DMS153 treated with DMSO at 0.1 percent for 48 hours (cell line): Measurements from ENCODE around the gene CCNYL1.
"Not testable (repeated sequence)": the region's sequence is repeated elsewhere in the genome, so short reads cannot be mapped to it uniquely, and the experiment has no call there.

ENCODE experiments used
- DNase-seq: peaks from one replicate; lab custom pipeline; 2025; ENCODE audit not compliant: unreplicated experiment; lab: John Stamatoyannopoulos, UW

The CCNYL1 gene

GRCh38 chr2:207710814-207711740 is at the start of gene CCNYL1:
CCNYL1 (plus strand) TSS chr2:207711640; CDS start chr2:207711897, 257 bp downstream.
- DNase-seq: peak; percentile 98

DNA sequence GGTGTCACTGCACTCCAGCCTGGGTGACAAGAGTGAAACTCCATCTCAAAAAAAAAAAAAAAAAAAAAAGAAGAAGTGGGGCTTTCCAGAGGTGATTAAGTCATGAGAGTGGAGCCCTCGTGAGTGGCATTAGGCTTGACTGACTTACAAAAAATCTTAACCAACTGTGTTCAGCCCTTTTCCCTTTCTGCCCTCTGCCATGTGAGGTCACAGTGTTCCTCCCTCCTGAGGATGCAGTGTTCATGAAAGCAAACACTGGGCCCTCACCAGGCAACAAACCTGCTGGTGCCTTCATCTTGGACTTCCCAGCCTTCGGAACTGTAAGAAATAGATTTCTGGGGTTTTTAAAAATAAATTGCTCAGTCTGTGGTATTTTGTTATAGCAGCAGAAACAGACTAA is 49.2 kb upstream of the CCNYL1 start:
- DNase-seq: no peak

- no peak for DNase-seq
Observed at GRCh38 chr2:207663870-207664545, 47.4 kb upstream of the CCNYL1 start.

GRCh38 chr2:207670887-207671286 is 40.6 kb upstream of the CCNYL1 start:
- DNase-seq: no peak

DNA sequence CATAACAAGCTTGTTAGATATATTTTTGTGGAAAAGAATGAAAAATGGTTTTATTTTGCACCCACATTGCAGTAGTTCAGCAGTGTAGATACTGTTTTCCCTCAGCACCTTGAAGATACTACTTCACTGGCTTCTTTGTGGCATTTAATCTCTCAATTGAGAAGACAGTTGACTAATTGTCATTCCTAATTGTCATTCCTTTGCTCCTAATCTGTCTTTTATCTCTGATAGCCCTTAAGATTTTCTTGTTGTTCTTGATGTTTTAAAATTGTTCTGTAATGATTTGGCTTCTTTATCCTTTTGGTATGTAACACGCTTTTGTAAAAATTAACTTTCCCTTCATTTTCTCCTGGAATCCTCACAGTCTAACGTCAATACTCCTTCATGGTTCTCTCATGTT is 38.0 kb upstream of the CCNYL1 start:
- no peak for DNase-seq

GRCh38 chr2:207674266-207674774 is 37.1 kb upstream of the CCNYL1 start:
- no peak for DNase-seq

GRCh38 chr2:207674826-207675225 is 36.6 kb upstream of the CCNYL1 start:
- no peak for DNase-seq

GRCh38 chr2:207676827-207677354 is 34.5 kb upstream of the CCNYL1 start:
- DNase-seq: no peak

GRCh38 chr2:207681431-207681830 is 30.0 kb upstream of the CCNYL1 start:
- DNase-seq: no peak

DNA sequence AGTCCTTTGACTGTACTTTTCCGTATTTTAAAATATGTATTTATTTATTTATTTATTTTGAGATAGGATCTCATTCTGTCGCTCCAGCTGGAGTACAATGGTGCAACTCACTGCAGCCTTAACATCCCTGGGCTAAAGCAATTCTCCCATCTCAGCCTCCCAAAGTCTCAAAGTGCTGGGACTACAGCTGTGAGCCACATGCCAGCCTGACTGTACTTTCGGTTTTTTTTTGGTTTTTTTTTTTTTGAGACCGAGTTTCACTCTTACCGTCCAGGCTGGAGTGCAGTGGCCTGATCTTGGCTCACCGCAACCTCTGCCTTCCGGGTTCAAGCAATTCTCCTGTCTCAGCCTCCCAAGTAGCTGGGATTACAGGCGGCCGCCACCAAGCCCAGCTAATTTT is 28.9 kb upstream of the CCNYL1 start:
- no peak for DNase-seq

DNA sequence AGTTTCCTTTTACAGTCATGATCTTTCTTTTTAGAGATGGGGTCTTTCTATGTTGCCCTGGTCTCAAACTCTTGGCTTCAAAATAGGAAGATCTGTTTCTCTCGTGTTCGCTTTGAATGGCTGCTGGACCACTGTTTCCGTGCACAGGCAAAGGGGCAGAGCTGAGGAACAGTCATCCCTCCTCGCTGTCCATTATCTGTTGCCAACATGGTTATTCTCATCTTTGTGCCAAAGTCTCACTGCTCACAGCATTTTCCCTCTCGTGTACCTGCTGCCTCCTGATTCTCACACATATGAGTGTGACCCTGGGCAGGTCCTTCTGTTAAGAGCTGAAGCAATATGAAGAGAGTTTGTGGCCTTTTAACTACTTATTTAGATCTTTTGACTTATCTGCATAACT is 28.0 kb upstream of the CCNYL1 start:
- DNase-seq: no peak

DNA sequence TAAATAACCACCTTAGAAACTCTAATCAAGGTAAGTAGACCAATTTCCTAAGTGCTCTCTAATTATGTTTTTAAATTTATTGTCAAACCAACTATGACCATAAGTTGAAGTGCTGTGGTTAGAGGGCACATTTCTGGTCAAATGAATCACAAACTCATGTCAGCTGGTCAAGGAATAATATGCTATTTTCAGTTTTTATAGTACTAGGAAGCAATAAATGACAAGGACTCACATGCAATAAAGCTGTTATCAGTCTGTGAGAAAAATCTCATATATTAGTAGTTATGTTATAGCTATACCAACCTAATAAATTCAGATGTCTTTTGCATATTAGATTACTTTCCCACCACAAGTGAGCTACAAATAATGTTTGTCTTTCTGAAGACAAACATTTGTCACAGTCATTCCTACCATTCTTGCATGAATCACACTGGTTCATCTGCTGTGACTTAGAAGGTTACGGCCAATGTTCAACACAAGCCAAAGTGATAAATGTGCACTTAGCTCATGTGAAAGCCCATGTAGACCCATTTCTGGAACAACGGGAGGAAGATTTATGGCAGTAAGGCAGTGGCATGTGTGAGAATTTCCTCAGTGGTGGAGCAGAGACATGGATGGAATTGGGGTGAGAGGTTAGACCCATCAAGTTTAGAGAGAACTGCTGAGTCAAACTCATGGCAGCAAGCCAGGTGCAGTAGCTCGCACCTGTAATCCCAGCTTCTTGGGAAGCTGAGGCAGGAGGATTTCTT is 27.4 kb upstream of the CCNYL1 start:
- DNase-seq: no peak

DNA sequence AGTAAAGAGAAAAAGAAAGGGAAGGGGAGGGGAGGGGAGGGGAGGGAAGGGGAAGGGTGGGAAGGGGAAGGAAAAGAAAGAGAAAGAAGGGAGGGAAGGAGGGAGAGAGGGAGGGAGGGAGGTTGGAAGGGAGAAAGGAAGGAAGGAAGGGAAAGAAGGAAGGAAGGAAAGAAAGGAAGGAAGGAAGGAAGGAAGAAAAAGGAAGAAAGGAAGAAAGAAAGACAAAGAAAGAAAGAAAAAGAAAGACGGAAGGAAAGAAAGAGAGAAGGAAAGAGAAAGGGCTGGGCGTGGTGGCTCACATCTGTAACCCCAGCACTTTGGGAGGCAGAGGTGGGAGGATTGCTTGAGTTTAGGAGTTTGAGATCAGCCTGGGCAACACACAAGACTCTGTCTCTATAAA is 24.6 kb upstream of the CCNYL1 start:
- no peak for DNase-seq

DNA sequence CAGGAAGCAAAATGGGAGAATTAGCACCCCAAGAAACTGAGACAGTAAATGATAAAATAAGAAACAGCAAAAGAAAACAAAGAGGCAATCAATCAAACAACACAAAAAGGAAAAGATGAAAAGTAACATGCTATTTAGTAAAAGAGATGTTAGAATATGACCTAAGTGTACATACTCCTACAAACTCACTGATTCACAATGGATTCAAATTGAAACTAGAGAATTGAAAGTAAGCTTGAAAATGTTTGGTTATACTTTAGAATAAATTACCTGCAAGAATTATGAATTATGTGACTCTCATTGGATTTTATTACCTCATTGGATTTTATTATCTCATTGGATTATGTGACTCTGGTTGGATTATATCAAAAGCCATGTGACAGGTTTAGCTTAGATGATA is 22.8 kb upstream of the CCNYL1 start:
- no peak for DNase-seq

GRCh38 chr2:207690845-207691461 is 20.5 kb upstream of the CCNYL1 start:
- DNase-seq: not testable (repeated sequence)

GRCh38 chr2:207692206-207693065 is 19.0 kb upstream of the CCNYL1 start:
- peak; percentile 4 for DNase-seq

DNA sequence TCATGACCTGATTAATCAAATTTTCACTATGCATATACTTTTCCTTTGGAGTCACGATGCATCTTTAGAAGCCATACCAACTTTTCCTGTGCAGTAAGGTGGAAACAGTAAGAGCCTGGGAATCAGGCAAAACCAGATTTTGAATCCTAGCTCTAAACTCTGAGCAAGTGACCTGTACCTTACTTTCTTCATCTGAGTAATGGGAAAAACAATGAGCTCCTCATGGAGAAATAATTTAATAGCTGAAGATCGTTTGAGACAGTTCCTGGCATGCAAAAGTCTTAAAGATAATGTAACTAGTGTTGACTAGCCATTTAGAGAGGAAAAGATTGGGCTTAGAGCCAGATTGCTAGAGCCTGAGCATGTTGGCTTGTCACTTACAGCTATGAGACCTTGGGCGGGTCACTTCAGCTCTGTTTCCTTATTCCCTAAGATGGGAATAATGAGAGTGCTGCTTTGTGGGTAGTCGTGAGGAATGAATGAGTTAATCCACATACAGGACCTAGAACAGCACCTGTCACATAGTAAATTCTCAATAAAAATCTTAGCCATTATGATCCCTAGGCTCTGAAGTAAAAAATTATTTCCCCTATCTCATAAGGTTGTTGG is 17.7 kb upstream of the CCNYL1 start:
- no peak for DNase-seq

GRCh38 chr2:207694811-207695281 is 16.6 kb upstream of the CCNYL1 start:
- DNase-seq: no peak

DNA sequence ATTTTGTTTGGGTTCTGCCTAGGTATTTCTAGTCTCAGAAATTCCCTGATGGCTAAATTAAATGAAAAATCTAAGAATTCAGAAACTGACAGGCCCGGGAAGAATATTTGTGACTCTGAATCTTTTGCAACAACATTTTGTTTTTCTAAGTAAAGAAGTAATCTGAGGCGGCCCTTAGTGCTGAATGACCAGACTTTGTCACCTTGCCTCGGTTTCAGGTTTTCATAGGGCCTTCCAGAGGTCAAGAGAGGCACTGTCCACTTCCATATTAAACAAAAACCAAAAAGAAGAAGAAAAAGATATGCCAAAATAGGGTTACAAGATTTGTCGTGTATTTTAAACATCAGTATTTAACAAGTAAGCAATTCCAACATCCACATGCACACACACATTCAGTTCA is 16.1 kb upstream of the CCNYL1 start:
- DNase-seq: no peak
